H4 (cell line): Measurements from ENCODE around the gene TPGS1. TPM values are rescaled to one million over a fixed set of nuclear protein-coding genes. Genes with fewer than 3 reads are reported as not detected.

ENCODE experiments used
- DNase-seq: peaks from one replicate; pipeline ENCODE4 v3.0.0-alpha.2; 2015; ENCODE audit warnings: low spot score
- total RNA-seq: library from RNA; depleted of rRNA; stranded (reverse); fragments of >200 nt; shearing (Covaris generic); gene quantifications from 2 replicates; pipeline ENCODE4 v1.2.3, GENCODE V29; 2014

TPGS1 gene
- total RNA-seq, 1 experiment from 2014 or later, result 28.3 TPM

DNA sequence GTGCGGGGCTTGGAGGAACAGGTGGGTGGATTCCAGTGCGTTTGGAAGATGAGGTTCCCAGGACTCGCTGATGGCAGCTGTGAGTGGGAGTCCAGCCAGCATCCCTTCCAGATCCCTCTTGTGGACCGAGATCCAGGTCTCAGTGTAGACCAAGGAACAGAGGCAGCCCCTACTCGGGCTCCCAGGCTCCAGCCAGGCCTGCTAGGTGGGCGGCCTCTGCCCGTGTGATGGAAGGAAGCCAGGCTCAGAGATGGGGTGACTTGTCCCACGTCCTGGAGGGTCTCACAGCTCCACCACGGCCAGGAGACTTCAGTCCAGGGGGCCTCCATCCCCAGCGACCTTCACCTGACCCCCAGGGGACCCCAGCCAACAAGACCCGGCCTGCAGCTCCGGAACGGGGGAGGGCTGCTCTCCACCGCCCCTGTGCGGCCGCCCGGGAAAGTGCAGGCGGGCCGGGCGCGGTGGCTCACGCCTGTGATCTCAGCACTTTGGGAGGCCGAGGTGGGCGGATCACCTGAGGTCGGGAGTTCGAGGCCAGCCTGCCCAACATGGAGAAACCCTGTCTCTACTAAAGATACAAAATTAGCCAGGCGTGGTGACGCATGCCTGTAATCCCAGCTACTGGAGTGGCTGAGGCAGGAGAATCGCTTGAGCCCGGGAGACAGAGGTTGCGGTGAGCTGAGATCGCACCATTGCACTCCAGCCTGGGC is 11.7 kb upstream of the TPGS1 start:
- DNase-seq, result no peak

DNA sequence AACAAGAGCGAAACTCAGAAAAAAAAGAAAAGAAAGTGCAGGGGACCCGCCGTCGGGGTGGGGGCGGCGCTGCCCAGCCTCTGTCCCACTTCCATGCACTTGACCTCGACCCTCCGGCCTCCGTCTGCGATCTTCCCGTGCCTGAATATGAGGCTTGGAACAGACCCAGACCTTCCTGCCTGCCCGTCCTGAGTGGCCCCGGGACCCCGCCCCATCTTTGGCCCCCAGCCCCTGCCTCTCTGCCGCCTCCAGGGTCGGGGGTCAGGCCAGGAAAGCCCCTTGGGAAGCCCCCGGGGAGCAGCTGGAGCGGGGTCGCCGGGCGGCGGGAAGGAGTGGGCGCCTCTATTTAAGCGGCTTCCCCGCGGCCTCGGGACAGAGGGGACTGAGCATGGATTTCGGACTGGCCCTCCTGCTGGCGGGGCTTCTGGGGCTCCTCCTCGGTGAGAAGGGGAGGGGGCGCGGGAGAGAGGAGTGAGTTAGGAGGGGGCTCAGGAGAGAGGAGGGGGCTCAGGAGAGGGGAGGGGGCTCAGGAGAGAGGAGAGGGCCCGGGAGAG is 11.1 kb upstream of the TPGS1 start, which contains the start of gene MADCAM1:
MADCAM1 (plus strand) TSS at position 375 of the 554 bp plus-strand sequence; CDS start at position 389, 14 bp downstream.
- no peak for DNase-seq

DNA sequence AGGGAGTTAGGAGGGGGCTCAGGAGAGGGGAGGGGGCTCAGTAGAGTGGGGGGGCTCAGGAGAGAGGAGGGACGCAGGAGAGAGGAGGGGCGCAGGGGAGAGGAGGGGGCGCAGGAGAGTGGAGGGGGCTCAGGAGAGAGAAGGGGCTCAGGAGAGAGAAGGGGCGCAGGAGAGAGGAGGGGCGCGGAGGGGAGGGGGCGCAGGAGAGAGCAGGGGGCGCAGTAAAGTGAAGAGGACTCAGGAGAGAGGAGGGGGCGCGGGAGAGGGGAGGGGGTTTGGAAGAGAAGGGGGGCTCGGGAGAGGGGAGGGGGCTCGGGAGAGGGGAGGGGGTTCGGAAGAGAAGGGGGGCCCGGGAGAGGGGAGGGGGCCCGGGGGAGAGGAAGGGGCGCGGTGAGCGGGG is 10.3 kb upstream of the TPGS1 start:
- no peak for DNase-seq

DNA sequence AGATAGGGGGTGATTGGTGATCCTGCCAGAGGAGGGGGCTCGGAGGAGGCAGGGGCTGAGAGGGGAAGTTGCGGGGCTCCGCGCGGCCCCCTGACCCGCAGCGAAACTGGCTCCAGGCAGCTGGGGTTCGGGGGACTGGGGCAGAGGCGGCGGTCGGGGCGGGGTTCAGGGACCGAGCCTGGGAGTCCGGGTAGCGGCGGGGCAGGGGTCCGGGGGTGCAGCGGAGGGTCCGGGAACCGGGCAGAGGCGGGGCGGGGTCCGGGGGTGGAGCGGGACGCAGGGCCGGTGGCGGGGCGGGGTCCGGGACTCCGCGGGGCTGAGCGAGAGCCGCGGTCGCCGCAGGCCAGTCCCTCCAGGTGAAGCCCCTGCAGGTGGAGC is 9.8 kb upstream of the TPGS1 start:
- DNase-seq, result no peak

DNA sequence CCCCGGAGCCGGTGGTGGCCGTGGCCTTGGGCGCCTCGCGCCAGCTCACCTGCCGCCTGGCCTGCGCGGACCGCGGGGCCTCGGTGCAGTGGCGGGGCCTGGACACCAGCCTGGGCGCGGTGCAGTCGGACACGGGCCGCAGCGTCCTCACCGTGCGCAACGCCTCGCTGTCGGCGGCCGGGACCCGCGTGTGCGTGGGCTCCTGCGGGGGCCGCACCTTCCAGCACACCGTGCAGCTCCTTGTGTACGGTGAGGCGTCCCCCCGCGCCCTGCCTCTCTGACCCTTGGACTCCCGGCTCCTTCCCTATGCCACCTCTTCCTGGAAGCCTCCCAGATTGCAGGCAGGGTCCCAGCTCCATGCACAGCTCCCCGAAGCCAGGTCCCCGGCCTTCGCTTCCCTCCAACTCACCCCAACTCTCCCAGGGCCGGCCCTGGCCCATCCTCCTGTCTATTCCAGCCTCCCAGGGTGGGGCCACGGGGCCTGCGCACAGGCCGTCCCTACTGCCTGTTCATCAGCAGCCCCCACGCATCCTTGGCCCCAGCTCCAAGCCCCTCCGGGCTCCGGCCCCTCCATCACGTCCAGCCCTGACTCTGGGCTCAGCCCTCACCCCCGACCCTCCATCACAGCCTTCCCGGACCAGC is 9.3 kb upstream of the TPGS1 start:
- DNase-seq, result no peak

DNA sequence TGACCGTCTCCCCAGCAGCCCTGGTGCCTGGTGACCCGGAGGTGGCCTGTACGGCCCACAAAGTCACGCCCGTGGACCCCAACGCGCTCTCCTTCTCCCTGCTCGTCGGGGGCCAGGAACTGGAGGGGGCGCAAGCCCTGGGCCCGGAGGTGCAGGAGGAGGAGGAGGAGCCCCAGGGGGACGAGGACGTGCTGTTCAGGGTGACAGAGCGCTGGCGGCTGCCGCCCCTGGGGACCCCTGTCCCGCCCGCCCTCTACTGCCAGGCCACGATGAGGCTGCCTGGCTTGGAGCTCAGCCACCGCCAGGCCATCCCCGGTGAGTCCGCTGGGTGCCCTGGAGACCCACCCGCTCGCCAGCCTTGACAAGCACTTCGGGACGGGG is 8.8 kb upstream of the TPGS1 start:
- DNase-seq, result no peak

DNA sequence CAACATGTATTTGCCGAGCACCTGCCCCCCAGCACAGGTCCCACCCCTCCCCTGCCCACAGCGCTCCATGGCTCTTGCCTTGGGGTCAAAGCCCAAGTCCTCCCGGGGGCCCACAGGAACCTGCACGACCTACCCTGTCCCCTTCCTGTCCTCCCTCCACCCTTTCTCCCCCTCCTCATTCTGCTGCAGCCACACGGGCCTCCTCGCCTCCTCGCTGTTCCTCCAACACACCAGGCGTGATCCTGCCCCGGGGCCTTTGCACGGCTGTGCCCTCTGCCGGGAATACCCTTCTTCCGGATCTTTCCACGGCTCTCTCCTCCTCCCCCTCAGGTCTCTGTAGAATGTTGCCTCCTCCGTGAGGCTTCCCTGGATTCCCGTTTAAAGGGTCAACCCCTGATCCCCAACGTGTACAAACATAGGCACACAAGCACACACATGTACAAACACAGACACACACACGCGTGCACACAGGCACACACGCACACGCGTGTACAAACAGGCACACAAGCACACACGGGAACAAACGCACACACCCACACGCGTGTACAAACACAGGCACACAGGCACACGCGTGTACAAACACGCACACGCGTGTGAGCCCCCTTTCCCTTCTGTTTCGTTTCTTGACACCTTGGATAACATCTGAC is 8.2 kb upstream of the TPGS1 start:
- DNase-seq, result no peak

DNA sequence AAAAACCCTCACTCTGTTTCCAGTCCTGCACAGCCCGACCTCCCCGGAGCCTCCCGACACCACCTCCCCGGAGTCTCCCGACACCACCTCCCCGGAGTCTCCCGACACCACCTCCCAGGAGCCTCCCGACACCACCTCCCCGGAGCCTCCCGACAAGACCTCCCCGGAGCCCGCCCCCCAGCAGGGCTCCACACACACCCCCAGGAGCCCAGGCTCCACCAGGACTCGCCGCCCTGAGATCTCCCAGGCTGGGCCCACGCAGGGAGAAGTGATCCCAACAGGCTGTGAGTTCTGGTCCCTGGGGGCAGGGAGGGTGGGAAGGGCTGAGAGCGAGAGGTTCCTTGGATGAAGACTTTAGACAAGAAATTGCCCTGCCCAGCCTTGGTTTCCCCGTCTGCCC is 5.7 kb upstream of the TPGS1 start:
- no peak for DNase-seq

DNA sequence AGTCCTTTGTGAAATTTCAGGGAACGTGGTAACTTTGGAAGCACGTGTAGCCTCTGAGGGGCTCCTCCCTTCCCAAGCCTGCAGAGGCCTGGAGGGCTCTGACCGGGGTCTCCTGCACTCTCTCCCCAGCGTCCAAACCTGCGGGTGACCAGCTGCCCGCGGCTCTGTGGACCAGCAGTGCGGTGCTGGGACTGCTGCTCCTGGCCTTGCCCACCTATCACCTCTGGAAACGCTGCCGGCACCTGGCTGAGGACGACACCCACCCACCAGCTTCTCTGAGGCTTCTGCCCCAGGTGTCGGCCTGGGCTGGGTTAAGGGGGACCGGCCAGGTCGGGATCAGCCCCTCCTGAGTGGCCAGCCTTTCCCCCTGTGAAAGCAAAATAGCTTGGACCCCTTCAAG is 2.7 kb upstream of the TPGS1 start:
- no peak for DNase-seq

DNA sequence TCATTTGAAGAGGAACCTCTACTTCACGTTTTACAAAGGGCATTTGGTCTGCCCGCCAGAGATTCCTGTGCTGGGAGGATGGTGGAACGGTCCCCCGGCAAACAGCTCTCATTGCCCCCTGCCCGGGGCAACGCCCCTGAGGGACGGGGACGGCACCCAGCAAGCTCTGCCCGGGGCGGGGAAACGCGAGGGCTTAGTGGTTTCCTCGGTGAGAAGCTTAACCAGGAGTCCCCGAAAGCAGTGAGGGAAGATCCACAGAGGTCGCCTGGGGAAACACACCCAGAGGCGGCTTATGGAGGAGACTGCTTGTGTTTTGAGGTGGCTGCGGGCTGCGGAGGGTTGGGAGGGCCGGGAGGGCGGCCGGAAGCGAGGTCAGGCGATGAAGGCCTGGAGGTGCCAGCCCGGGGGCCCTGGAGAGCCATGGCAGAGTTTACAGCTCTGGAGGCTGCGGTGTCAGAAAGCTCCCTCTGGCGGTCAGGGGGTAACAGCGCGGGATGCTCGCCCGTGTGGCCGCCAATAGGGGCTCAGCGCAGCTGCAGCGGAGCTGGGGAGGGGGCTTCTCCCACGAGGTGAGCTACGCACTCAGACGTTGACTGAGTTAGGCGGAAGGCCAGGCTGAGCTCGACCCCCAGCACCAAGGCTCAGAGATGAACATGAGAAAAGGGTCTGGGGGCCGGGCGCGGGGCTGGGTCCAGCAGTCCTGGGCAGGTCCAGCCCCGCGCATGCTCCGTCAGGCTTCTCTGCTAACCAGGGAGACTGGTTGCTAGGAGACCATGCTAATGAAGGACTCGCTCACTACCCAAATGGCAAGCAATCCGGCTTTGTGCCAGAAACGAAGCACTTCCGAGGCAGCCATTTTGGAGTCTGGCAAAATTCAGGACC is 652 bp upstream of the TPGS1 start:
- DNase-seq, result peak; percentile 100

DNA sequence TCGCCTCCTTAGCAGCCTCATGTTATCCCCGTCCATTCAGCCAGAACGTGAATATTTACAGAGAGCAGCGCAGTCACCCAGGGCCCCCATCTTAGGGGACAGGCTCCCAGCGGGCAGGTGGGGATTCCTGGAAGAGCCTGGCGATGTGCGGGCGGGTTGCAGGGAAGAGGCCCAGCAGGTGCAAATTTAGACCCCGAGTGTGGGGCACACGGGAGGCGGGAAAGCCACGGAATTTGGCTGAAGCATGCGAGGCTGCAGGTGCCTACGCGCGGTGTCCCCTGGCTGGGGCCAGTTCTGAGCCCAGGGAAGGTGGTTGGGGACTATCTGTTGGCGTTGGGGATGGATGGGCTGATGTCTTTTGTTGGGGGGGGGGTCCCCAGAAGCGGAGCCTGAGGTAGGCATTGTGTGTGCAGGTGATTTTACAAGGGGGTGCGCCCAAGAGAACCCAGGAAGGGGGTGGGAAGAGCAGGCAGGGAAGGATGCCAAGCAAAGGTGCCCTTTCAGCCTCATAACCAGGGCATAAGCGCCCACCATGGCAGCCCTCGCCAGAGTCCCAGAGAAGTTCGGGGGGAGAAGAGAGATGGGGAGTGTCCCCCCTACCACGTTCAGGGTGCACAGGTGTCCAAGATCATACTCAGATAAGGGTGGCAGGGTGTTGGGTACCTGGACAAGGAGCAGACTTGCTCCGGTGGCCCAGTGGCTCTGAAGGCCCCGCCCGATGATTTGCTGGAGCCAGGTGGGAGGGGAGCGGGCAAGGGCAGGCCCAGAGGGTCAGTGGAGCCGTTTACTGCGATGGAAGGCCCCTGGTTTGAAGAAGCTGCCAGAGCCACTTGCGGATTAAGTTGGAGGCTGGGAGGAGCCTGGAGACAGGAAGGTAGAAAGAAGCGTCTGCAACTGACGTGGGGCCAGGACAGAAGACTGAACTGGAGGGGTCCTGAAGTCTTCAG is 1.2 kb downstream of the TPGS1 start:
- DNase-seq, result no peak

DNA sequence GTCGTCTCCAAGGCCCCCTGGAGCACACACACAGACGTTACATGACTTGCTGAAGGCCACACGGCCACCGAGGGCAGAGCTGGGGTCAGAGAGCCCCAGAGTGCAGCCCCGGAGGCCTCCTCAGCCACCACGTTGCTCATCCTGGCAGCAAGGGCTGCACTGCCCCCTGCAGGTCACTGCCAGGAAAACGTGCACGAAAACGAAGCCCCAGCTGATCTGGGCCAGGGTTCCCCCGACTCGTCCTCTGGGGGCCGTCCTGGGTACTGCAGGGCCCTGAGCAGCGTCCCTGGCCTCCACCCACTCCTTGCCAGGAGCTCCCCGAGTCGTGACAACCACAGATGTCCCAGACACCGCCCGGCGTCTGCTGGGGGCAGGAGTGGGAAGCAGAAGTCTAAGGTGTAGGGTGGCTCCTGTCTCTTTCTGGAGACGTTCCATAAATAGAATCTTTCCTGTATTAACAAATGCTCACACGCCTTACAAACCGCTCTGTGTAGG is 3.4 kb downstream of the TPGS1 start:
- peak; percentile 86 for DNase-seq

DNA sequence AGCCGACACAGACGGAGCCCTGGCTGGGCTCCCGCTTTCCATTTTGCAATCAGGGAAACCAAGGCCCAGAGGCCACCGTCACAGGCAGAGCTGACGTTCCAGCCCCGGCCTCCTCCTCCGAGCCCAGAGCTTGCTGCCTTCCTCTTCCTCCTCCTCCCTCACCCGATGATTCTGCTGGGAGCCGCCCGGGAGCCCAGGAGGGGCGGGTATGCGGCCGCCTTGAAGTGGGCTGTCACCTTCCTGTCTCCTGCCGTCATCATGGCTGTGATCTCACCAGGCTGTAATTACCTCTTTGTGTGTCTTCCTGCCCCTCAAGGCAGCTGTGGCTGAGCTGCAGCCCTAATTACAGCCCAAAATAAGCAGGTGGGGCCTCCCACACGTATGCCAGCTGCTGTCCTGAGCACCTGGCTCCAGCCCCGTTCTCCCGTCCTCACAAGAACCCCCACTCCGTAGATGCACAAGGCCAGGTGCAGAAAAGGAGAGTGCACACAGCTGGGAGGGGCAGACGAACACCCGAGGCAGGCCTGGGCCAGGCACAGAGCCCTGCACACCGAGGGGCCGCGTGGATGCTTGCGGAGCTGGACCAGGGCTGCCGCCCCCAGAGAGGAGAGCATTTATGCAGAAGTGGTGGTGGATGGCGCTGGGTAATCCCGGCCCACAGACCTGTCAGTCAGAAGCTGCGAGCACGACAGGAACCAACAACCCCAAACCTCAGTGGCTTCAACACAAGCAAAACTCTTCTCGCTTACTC is 4.0 kb downstream of the TPGS1 start:
- peak; percentile 63 for DNase-seq

DNA sequence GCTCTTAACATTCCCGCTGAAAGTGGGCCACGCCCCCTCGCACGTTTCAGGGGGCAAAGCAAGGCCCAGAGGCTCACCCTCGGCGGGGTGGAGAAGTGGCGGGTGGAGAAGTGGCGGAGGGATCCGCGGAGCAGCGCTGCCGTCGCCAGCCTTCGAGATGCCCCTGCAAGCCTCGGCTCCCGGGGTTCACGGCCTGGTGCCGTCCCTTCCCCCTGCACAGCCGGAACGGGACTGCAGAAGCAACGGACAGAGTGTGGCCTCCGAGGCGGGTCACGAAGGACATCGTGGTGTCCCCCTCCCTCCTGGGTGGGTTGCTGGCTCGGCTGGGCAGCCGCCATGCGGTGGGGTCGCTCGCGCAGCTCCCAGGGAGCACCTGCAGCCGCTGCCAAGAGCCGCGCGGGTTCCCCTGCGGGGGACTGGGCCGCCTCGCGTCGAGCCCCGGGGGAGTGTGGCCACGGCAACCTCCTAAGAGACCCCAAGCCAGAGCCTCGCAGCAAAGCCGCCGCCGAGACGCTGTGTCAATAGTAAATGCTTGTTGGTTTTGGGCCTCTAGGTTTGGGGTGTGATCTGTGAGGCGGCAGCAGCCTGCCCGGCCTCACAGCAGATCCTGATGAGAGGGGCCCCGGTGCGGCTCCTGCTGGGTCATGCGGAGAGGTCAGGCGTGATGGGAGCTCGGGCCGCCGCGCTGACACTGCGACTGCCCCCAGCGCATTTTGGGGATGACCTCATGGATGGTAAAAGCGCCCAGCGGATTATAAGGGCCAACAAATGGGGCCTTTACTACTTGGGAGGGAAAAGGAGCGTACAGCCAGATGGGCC is 5.5 kb downstream of the TPGS1 start:
- DNase-seq, result no peak

DNA sequence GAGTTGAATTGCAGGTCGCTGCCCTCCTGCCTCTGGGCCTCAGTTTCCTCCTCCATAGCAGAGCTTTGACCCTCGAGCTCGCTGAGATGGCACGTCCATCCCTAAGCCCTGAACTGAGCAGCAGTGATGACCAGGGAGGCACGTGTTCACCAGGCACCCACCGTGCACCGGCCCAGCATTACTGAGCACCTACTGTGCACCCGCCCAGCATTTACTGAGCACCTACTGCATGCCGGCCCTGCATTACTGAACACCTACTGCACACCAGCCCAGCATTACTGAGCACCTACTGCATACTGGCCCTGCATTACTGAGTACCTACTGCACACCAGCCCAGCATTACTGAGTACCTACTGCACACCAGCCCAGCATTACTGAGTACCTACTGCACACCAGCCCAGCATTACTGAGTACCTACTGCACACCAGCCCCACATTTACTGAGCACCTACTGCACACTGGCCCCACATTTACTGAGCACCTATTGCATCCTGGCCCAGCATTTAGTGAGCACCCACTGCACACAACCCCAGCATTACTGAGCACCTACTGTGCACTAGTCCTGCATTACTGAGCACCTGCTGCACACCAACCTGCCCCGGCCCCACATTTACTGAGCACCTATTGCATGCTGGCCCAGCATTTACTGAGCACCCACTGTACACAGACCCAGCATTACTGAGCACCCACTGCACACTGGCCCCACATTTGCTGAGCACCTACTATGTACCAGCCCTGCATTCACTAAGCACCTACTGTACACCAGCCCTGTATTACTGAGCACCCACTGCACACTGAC is 6.3 kb downstream of the TPGS1 start:
- DNase-seq, result no peak

DNA sequence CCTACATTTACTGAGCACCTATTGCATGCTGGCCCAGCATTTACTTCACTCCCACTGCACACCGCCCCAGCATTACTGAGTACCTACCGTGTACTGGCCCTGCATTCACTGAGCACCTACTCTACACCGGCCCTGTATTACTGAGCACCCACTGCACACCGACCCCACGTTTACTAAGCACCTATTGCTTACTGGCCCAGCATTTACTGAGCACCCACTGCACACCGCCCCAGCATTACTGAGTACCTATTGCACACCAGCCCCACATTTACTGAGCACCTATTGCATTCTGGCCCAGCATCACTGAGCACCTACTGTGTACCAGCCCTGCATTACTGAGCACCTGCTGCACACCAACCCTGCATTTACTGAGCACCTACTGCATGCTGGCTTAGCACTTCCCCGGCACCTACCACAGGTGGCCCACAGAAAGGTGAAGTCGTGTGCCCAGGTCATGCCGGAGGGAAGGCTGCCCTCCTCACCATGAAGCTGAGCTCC is 6.9 kb downstream of the TPGS1 start:
- DNase-seq, result no peak

DNA sequence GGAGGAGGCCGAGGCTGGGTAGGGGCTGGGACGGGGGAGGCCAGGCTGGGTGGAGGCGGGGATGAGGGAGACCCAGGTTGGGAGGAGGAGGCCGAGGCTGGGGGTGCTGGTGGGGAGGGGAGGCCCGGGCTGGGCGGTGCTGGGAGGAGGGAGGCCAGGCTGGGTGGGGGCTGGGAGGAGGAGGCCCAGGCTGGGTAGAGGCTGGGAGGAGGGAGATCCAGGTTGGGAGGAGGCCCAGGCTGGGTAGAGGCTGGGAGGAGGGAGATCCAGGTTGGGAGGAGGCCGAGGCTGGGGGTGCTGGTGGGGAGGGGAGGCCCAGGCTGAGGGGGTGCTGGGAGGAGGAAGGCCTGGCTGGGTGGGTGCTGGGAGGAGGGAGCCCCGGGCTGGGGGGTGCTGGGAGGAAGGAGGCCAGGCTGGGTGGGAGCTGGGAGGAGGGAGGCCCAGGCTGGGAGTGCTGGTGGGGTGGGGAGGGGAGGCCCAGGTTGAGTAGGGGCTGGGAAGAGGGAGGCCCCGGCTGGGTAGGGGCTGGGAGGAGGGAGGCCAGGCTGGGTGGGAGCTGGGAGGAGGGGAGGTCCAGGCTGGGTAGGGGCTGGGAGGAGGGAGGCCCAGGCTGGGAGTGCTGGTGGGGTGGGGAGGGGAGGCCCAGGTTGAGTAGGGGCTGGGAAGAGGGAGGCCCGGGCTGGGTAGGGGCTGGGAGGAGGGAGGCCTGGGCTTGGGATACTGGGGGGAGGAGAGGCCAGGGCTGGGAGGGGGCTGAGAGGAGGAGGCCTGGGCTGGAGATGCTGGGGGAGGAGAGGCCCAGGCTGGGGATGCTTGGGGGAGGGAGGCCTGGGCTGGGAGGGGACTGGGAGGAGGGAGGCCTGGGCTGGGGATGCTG is 10.7 kb downstream of the TPGS1 start:
- DNase-seq, result no peak
